Diencephalon (tissue), 1 donor: ENCODE results near the gene KCNJ5. TPM values are rescaled to one million over a fixed set of nuclear protein-coding genes. Genes with fewer than 3 reads are reported as not detected.

Experiments
- total RNA-seq: library from RNA; depleted of rRNA; stranded (reverse); fragments of >200 nt; gene quantifications from one replicate; pipeline ENCODE4 v1.2.3, GENCODE V29; 2014

KCNJ5 gene
- 4.4 TPM for total RNA-seq

GRCh38 chr11:128890543-128891368, at the start of gene KCNJ5:
Gene KCNJ5 (plus strand): TSS chr11:128891356. CDS start chr11:128911274, 19,918 bp downstream.

GRCh38 chr11:128867277-128867676, 23.9 kb upstream of the KCNJ5 start, which contains the start of gene KCNJ1:
Gene KCNJ1 (minus strand): TSS chr11:128867296. CDS start chr11:128840243, 27,053 bp downstream.

GRCh38 chr11:128942817-128943427, 51.8 kb downstream of the KCNJ5 start, which contains the start of gene TP53AIP1:
Gene TP53AIP1 (minus strand): TSS chr11:128942871. CDS start chr11:128937818, 5,053 bp downstream.

Other genes with a start within 250 kb of the KCNJ5 start
- gene FLI1, start 197.3 kb upstream of the KCNJ5 start, total RNA-seq: 6.7 TPM
- 0.23 TPM for gene KCNJ1, start 24.1 kb upstream of the KCNJ5 start, total RNA-seq
- 1.2 TPM for gene TP53AIP1, start 51.5 kb downstream of the KCNJ5 start, total RNA-seq